ENCODE data around the gene AMOTL1.
A peak's percentile ranks its signal among the peaks of the same experiment; 100 is the strongest.

AMOTL1 gene

DNA sequence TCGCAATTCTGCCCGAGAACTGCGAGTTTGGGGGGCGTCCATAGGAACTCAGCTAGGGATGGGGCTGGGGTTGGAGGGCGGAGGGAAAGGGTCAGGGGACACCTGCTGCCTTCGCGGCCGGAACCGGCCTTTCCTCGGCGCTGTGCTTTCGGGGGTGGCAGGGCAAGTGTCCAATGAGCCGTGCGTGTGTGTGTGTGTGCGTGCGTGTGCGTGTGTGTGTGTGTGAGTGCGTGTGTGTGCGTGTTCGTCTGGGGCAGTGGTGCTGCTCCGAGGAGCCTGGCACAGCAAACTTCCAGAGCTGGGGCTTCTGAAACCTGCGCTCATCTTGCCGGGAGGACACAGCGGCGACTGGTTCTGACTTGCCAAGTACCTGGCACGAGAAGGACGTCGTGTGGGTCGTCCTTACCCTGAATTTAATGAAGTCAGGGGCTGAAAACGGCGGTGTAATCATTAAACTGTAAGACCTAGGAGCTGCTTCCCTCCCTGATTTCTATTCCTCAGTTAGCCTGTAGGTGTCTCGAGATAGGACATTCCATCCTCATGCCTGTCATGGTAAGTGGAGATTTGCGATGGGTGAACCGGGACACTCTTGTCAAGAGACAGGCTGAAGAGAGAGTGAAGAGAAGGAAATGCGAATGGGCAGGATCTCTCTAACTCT, 27.0 kb upstream of the AMOTL1 start:
- DNase-seq = peak; percentile 51

DNA sequence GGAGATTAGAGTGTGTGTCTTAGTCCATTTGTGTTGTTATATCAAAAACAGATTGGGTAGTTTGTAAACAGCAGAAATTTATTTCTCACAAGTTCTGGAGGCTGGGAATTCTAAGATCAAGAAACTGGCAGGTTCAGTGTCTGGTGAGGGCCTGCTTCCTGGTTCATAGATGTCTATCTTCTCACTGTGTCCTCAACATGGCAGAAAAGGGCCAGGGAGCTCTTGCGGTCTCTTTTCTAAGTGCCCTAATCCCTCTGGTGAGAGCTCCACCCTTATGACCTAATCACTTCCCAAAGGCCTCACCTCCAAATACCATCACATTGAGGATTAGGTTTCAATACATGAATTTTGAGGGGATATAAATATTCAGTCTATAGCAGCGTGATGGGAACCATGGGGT, 25.5 kb upstream of the AMOTL1 start:
- DNase-seq = no peak

DNA sequence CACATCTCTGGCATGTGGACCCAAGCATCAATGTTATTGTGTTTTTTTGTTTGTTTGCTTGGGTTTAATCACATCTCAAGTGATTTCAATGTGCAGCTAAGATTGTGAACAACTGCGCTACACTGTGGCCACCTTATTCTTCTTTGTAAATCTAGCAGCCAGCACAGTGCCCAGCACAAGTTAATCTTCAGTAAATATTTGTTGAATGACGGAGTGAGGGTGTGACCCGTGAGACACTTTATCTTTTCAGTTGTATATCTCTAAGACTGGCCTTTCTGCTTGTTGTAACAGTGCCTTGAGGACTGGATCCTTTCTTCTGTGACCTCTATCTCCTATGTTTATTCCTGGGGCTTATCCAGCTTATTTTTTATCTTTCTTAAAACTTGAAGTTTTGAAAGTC, 21.4 kb upstream of the AMOTL1 start:
- DNase-seq = no peak

DNA sequence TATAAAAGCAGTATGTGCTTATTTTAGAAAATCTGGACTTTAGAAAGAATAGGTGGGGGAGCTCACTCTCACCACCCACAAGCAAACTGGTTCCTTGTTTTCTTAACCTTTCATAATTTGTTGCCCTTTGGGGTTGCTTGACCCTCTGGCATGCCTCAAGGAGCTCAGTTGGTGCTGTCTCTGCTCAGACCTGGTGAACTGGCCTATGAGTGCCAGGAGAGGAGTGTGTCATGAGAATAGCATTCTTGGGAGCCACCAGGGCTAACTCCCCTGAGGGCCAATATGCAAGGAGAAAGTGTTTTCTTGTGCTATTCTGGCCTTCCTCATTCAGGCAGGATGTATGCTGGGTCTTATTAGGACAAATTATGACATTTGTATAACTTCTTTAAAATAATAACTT, 21.0 kb upstream of the AMOTL1 start:
- DNase-seq = no peak

DNA sequence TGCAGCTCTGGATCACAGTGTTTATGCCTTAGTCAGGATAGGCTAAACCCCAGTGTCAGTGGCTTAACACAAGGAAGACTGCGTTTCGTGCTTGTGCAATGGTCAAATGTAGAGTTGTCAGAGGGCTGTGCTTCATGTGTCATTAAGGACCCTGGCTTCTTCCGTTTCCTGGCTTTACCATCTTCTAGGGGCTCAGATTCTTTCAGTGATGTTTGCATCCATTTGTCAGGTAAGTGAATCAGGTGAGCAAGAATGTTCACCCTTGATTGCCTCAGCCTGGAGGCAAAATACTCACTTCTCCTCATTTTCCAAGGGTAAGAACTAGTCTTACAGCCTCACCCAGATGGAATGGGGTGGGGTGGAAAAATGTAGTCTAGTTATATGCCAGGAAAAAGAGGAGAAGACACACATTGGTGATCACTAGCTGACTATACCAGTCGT, 20.5 kb upstream of the AMOTL1 start:
- DNase-seq = no peak

DNA sequence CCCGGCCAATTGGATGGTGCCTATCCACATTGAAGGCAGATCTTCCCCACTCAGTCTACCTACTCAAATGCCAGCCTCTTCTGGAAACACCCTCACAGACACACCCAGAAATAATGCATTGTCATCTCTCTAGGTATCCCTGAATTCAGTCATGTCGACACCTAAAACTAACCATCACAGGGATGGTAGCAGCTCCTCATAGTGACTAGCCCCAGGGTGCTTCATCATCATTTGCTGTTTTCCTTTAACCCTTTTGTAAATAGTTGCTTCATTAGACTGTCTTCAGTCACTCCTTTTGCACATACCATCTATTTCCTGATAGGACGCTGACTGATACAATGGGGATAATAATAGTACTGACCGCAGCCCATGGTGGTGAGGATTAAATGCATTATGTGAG, 18.8 kb upstream of the AMOTL1 start:
- no peak for DNase-seq

DNA sequence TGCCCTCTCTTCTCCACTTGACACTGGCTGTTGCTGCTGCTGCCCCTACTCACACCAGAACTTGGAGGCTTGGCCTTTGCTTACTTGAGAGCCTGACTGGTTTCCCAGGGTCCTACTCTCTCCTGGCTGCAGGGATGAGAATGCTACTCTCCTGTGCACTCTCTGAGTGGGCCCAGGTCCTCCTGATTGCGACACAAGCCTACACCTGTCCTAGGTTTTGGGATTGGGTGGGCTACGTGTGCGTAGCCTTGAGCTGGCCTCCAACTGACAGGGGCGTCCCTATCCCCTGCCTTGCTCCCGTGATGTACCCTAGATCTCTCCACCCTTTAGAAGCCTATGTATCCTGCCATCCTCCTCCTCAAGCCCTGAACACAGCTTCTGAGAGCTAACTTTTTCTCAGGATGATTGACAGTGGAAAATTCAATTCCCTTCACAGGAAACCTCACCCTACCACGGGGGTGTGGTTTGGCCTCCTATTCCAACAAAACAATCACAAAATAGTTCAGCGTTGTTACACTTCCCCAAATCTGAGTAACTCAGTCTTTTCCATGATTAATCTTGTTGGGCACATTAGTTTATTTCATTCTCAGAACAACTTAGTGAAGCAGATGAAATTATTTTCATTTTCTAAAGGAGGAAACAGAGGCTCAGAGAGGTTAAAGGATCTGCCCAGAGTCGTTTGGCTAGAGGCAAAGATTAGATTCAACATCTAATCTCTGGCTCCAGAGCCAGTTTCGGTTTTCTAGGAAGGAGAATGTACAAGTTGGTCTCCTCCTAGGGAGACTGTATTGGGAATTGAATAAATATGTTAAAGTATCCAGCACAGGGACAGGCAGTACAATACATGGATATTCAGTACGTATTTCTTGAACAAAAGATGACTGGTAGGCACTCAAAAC, 17.6 kb upstream of the AMOTL1 start:
- no peak for DNase-seq

DNA sequence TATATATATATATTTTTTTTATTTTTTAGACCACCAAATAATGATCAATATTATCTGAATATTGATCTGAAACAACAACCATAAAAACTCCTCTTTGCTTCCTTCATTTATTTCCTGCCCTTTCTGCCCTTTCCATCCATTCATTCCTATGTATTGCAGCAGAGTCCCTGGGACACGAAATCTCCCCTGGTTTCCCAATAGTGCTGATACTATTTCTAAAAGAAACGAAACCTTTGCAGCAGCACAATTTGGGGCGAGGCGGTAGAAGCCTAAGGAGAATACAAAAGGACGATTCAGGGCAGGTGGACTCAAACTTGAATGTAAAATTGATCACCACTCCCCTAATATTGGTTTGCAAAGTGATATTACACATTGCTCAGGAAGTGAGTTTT, 16.9 kb upstream of the AMOTL1 start:
- DNase-seq = no peak

DNA sequence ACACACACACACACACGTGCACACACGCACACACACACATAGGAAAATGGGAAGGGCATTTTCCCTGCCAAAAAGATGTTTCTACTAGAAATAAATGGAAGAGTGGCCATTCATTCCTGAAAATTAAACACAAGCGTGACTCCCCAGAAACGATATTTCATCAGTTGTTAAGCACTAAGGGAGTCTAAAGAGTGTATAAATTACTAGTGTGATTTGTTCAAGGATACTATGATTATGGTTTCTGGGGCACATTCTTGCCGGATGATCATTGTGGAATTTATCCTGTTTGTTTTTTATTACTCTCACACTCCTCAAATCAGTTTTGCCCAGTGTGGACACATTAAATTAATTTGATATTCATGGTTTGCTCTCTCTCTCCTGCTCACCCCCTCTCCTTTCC, 16.4 kb upstream of the AMOTL1 start:
- no peak for DNase-seq

DNA sequence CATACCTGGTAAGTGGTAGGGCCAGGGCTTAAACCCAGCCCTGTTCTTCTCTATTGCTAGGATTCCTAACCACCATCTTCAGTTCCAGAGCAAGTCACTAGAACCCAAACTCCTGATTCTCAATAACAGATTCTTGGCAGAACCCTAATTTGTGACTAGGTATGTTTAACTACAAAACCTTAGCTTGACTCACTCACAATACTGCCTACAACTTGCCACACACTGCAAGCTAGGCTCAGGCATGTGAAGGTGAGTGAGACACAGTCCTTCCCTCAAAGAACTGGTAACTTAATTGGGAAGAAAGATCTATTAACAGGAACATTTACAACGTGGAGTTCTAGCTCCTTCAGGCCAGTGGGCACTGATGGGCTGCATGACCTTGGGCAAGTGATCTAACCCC, 14.5 kb upstream of the AMOTL1 start:
- no peak for DNase-seq

DNA sequence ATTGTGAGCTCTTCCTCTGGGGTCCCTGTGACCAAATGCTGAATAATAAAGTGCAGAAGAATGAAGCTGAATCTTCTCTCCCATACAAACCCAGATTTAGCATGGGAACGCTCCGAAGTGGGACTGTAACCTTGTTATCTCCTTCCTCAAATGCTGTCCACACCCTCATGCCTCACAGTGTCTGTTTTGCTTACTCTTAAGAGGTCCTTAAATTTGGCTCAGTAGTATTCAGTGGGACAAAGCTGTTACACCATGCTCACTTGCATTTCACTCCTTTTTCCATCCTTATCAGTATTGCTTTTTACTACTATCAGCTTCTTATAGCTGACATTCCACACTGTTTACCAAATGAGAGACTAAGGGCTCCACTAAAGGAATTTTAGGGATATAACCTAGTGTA, 13.8 kb upstream of the AMOTL1 start:
- no peak for DNase-seq

DNA sequence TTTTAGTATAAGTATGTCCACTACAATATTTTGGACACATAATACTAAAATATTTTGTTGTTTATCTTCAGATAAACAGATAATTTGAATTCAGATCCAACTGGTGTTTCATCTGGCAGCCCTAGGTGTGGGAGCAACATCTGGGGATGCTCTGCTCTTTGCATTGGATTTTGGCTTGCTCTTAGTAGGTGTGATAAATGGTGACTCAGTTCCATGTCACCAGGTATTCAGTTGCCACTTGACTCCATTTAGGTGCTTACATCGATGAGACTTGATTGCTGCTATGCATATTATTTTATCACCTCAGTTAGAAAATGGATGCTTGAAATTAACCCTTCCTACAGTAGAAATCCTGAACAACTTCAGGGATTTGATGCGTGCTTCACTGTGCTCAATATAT, 13.3 kb upstream of the AMOTL1 start:
- DNase-seq = no peak

DNA sequence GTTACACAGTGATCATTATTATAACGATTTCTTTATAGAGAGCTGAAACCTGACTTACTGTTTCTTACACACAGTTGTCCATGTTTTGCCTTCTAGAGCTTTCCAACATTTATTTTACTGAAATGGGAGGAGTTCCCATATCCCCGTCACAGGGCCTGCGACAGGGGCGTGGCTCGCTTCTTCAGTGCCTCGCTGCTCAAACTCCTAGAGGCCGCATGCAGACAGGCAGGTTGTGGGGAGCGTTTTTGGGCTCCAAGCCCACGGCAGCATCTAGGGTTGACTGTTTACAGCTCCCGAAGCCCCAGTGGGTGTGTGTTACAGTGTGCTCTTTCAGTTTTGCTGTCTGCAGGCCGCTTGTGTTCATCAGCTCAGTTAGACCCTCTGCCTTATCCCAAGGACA, 12.7 kb upstream of the AMOTL1 start:
- no peak for DNase-seq

DNA sequence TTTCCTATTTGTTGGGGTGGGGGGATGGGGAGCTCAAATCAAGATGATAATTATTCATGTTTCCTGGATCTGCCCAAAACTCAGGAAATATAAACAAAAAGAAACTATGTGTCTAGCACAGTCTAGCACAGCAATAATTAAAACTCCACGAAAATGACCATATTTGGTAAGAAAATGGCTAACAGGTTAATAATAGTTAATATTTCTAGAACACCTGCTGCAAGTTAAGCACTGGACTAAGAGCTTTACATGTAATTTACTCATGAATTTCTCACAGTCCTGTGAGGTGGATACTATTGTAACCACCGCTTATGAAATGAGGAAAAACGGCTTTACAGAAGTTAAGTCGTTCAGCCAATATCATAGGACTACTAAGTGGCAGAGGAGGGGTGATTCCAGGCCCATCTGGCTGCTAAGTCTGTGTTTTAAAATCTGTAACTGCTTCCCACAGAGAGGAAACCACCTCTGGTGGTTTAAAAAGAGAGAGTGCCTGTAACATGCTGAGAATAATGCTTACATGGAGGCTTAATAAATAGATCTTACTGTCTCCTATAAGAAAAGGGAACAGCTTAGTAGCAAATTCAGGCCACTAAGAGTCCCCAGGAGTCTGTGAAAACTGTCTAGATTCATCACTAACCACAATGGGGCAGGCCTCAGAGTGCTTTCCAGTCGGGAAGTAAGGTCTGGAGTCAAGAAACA, 11.0 kb upstream of the AMOTL1 start:
- no peak for DNase-seq

DNA sequence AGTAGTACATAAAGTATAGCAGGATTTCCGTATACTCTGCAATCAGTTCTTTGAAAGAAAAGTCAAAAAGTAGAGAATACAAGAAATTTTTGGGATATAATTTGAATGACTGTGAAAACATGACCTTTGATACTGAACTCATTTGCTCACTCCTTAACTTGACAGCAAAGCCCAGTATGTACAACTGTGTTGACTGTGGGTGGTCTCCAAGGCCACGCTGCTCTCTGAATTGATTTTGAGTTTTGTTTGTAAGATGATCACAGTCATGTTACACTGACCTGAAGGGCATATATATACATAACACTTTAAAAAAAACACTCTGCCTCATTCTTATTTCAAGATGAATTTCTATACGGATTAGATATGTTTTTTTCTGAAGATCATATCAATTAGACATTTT, 9.5 kb upstream of the AMOTL1 start:
- DNase-seq = no peak

DNA sequence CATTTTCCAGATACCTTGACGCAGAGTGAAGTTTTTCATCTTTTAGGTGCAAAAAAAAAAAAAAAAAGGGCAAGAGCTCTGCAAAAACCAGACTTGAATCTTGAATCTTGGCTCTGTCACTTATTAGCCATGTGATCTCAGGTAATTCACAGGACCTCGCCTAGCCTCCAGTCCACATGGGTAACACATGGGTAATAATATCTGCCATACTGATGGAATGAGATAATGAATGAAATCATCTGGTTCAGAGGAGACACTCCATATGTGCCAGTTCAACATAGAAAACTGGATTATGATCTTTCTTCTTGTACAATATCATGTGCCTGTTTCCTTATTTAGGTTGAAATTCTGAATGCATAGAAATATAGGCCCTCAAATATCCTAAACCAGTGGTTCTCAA, 8.6 kb upstream of the AMOTL1 start:
- no peak for DNase-seq

DNA sequence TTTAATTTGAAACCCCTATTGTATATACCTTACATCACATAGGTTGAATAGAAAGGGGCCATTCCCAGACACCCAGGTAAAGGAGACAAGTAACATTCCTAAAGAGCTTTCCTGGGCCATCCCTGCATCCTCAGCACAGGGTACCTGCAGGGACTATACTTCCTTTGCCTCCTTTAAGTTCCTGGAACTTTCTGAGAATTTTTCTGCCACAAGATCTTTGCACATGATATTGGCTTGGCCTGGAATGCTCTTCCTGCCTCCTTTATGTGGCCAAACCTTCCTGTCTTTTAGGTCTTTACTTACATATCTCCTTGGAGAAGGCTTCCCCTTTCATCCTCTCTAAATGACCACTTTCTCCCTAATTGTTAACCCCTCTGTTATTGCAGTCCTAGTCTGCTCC, 7.9 kb upstream of the AMOTL1 start:
- DNase-seq = no peak

DNA sequence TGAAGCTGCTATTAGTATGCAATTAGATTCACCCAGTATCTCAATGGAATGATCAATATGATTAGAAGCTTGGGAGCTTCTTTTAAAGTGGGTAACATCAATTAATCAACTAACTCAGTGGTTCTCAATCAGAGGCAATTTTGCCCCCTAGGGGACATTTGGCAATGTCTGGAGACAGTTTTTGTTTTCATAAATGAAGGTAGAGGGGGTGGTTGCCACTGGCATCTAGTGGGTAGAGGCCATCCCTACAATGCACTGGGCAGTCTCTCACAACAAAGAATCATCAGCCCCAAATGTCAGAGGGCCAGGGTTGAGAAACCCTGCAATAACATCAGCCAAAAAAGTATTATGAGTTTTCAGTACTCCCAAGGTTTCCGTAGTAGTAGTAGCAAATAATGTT, 5.9 kb upstream of the AMOTL1 start:
- no peak for DNase-seq

DNA sequence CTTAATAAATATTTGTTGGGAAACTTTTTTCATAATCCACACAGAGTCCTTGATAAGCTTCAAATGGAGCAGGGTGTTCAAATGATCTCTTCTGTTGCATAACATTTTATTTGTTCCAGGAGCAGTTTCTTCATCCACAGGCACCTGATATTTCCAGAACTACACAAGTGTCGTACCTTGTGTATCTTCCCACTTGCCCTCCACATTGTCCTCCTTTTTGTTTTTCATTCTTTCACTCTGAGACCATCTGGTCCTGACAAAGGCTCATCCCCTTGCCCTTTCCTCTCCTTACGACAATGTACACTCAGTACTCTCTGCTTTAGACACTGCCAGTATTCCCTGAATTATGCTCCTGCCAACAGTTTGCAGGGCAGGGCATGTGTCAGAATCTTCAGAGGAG, 5.2 kb upstream of the AMOTL1 start:
- DNase-seq = no peak

DNA sequence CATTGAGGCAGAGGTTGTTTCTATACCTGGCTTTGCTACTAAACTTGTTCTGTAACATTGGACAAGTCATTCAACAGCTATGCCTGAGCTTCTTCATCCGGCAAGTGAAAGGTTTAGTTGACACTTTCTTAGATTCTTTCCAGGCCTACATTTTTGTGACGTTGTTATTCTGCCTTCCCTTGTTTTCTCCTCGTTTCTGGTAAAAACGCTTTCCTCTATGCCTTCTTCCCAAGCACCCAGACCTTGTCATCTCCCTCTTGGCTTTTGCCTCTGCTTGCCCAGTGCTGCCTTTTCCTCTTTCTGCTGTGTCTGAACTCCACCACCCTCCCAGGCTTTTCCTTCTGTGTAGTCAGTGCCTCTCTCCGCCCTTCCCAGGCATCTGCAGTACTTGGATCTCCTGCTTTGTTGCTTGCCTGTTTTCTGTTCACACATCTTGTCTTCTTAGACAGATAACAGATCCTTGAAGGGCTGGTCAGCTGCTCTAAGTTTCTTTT, 1.4 kb upstream of the AMOTL1 start:
- DNase-seq = no peak

DNA sequence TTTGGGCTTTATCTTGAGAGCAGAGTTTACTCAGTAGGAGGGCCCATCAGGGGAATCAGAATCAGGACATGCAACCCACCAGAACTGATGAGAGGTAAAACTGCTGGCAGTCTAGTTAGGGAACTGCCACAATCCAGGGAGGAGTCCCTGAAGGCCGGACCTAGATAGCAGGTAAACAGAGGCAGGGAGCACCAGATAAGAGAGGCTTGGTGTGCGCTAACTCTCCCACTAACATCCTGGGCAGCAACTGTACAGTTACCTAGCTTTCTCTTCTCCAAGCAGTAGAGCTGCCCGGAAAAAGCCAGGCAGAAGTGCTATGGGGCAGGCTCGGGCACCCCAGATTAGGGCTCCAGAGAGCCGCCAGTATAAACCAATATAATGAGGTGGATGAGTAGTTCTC, 865 bp upstream of the AMOTL1 start:
- DNase-seq = no peak

DNA sequence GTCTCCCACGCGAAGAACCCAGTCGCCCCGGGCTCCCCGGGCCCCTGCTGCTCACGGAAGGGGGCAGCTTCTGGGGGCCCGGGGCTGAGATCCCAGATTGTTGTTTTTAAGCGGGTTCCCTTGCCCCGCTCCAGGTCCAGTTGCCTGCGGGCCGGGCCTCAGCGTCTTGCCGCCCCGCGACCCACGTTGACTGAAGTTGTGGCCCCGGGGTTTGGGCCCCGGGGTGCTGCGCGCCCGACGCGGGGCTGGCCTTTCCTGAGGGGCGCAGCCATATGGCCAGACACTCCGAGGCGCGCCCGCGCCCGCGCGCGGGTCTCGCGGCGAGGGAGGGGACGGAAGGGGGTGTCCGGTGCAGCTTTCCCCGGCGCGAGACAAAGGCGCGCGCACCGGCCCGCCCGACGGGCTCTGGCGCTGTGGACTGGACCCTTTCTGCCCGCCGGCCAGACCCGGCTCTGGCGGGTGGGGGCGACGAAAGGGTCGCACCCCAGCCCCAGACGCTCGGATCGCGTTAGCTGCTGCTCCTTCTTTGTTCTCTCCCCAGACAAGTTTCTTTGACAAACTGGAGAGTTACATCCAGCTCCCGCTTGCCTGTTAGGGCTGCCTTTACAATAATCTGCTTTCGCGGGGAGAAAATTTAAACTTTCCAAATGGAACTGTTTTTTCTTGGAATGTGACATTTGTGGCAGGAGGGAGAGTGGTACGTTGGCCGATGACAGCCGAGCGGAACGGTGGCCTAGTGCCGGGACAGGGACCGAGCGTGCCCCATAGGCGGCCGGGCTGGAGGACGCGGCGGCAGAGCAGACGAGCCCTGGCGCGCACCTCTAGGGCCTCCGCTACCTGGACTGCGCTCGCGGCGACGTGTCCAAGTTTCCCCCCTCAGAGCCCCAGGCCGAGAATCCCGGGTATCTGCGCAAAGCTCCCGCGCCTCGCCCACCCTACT, 716 bp downstream of the AMOTL1 start:
- DNase-seq = no peak

DNA sequence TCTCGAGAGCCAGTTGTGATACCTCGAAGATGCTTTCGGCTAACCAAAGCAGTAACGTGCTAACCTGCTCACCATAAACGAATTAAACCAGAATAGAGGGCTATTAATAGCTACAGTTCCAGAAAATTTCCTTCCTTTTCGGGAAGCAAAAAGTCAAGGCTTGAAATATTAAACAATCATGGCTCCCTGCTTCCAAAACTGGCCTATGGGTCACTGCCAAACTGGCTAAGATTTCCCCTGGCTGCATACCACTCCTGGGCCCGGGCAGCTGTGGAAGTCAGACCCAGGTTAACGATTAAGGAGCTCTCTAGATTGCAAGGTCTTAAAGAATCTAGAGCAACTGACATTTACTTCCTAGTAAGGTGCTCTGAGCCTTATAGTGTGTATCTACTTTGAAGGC, 1.7 kb downstream of the AMOTL1 start:
- DNase-seq = no peak

Measured in NCI-H524 treated with DMSO at 0.1 percent for 48 hours (cell line).